NOMO-1 treated with dmso at 0.1 percent for 144 hours (cell line): Measurements from ENCODE around the gene PDZD4.

Experiments
- DNase-seq: peaks from one replicate; lab custom pipeline; 2025; ENCODE audit not compliant: unreplicated experiment; lab: John Stamatoyannopoulos, UW

PDZD4 gene

DNA sequence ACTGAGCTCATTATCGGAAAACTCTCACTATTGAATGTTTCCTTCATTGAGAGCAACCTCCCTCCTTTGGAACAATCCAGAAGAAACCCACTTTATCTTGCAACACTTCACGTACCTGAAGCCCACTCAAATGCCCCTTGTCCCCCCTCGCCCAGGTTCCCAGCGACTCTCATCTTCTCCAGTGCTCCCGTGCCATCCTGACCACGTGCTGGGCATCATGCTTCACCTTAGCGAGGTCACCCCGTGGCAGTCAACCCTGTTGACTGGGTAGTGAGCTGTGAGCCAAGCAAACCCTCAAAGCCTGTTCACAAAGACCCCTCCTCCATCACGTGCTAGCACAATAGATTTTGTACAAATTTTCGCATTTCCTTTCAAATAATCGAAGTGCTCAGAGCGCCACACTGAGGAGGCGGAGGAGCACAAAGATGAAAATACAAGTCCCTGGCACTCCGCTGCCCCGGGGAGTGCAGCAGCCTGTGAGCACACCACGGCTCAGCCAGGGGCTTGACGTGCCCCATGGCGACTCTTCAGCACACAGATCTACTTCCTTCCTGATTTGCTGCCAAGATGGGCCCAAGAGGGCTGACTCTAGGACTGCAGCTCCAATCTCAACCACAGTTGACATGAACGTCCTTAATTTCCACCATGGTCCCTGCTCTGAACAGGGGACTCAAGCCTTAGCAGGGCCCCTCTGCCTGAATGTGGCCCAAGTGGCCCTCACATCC lies 15.6 kb downstream of the PDZD4 start:
- no peak for DNase-seq

DNA sequence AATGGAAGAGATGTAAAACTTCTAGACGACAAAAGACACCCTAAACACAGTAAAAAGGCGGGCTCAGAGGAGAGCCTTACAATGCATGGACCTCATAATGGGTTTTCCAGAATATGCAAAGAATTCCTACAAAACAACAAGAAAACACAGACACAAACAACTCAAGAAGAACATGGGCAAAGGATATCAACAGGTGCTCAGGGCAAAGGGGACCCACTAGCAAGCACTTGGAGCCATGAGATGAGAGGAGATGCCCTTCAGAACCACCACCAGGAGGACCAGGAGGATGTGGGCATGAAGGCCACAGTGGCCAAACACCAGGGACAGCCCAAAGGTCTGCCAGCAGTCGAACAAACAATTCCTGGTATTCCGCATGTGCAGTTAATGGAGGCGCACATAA lies 17.2 kb downstream of the PDZD4 start:
- no peak for DNase-seq

DNA sequence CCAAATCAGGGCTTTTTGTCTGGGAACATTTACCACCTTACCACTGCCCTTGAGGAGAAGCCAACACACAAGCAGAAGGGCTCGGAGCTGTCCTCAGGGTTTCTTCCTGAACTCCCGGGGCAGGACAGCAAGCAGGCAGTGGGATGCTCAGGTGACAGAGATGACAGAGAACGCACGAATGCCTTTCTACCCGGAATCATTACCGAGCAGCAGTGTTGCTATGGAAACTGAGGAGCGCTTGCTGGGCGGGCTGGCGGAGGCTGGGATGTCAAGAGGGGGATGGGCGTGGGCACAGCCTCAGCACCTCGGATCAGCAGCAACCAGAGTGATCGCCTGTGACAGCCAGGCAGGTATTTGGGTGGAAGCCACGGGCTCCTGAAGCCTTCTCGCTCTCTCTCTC lies 18.1 kb downstream of the PDZD4 start:
- no peak for DNase-seq

DNA sequence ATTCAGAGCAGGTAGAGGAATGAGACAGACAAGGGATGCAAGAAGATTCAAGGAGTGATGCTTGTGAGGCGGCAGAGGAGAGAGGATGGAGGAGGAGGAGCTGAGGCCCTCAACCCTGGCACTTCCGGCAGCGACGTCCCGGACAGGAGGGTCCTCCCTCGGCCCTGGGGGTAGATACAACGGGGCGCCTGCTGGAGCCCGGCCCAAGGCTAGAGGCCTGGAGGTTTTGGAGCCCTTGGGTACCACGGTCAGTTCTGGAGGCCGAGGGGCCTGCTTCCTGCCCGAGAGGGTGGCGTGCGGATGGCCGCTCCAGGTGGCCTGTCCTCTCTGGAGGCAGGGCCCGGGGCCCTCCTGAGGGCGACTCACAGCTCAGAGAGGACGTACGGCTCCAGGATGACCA lies 22.4 kb downstream of the PDZD4 start:
- DNase-seq = no peak

DNA sequence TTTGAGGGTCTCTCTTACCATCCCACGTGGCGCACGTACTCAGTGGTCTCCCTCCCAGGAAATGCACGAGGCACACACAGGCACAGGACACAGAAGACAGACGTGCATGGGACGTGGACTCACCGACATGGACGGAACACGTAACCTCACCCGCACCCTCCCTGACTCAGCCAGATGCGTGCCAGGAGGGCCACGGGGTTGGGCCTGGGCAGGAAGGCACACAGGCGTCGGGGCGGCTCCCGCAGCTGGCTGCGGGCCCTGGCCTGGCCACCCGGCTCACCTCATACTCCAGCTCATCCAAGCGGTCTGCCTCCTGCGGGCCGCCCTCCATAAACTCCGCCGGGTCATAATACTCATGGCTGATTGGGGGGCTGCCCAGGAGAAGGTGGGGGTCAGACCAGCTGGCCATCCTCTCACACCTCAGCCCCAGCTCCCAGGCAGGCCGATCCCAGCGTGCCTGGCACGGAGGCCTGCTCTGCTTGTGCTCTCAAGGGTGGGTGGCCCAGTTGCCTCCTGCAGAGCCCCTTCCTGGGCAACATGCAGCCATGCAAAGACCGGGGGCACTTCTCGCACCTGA lies 23.3 kb downstream of the PDZD4 start:
- no peak for DNase-seq

DNA sequence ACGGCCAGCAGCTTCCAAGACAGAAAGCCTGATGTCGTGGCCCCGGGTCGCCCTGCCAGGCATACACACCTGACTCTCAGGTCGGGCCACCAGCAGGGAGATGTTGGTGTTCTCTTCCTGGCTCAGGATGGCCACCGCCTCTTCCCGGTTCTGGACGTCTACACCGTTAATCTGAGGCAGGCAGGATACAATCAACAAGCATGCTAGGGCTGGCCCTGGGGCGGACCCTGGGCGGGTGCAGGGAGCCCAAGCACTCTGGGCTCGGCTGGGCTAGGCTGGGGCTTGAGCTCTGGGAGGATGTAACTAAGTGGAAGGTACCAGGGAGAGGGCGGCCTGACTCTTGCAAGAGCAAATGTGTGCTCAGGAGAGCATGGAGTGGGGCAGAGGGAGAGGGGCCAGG lies 24.9 kb downstream of the PDZD4 start:
- DNase-seq = no peak

DNA sequence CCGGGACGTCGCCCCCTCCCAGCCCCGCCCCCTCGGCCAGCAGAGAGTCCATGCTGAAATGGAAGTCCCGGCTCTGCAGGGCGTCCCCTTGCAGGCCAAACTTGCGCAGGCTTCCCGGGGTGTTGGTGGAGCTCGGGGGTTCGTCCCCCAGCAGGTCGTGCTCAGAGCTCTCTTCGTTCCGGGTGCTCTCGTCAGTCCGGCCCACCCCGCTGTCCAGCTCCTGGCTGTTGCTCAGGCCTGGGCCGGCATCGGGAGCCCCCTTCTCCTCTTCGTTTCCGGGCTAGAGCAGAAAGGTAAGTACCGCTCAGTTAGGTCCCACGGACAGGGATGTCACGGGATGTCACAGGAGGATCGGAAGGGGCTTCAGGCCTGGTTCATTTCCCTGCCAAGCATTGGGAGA lies 25.7 kb downstream of the PDZD4 start:
- DNase-seq = no peak

DNA sequence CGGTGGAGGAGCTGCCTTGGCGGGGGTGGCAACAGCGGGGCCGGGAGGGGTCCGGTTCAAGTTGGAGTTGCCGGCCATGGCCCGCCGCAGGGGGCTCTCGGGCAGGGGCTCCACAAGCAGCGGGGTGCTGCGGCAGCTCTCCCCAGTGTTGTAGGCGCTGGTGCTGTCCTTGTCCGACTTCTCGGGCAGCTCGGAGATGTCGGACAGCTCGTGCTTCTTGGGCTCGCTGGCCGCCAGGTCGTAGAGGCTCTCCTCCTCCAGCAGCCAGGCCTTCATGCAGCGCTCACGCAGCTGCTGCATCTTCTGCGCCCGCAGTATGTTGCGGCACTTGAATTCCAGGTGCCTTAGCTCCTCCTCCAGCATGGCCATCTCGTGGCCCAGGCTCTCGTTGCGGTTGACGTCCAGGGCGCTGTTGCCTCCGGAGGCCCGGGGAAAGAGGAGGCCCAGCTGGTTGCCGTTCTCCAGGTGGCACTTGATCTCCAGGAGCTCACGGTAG lies 26.2 kb downstream of the PDZD4 start:
- no peak for DNase-seq

DNA sequence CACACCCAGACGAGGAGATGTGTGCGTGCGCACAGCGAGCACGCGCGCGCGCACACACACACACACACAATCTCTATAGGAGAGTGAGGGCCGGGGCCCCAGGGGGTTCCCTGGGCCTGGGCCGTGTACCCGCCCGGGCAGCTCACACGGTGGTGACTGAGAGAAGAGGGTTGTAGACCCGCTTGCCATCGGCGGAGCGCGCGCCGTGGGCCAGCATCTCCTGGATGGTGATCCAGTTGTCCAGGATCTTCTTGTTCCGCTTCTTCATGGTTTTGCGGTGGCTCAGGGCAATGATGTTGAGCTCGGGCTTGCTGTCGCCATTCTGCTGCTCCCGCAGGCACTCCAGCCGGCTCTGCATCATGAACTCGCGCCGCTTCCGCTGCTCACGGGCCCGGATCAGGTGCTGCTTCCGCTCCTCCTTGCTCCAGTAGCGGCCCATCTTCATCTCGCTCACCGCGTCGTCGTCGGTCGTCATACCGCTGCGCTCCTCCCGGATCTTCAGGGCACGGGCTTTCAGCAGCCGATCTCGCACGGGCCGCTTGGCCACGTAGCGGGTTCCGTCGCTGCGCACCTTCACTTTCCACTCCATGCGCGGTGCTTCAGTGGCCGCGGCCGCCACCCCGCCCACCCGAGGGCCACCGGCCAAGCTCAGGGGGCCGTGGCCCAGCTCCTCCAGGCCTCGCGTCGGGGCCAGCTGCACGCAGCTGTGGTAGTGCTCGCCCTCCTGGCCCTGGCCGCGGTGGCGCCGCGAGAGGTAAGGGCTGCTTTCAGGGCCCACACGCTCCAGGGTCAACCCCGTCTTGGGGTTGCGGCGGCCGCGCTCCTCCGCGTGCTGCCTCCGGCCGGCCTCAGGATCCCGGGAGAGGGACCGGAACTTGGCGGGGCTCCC lies 26.9 kb downstream of the PDZD4 start:
- DNase-seq = no peak

DNA sequence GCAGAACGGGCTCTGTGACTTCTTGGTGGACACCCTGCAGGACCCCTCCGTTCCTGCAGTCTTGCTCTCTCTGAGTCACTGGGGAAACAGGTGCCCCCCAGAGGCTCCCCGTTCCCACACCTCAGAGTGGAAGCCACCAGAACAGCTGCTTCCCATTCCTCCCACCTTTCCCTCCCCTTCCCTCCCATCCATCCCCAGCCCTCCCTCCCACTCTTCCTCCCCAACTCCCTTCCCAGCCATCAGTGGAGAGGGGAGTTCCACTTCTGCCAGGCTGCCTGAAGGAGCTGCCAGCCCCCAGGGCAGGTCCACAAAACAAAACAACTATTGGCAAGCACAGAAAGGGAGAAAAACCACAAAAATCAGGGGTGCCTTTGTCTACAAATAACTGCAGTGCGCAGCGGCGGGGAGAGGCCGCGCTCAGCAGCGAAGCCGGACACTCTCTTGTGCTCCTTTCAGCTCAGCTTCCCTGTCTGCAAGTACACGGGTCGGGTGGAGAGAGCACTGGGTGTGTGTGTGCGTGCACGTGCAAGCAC lies 27.8 kb downstream of the PDZD4 start:
- no peak for DNase-seq

DNA sequence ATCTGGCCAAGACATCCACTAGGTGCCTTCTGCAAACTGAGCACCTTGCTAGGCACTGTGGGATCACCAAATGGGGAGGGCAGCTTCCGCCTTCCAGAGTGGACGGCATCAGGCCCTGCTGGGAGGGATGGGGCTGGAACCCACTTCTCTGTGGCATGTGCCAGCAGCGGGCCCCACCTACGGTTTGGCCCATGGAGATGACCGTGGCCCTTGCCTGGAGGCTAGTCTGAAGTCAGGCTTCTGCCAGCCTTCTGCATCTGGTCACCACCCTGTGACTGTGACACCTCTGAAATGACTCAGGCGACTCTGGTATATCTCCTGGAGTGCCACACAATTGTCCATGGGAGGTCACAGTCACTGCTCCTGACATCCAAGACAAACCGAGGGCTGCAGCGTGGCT lies 28.7 kb downstream of the PDZD4 start:
- DNase-seq = no peak

DNA sequence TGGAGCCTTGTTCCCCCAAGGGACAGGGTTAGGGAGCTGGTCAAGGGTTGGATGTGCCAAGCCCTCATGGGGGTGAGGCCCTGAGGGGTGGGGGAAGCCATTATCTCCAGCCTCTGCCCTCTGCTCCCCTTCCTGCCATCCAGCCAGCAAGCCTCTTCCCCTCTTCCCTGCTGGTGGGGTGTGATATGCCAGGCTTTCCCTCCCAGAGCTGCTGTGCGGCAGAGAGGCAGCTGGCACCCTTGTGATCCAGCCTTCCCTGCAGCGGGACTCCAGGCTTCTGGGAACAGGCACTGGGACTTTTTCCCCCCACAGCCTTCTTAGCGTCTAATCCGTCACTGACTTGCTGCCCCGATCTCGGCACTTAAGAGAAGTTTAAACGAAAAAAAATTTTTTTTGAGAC lies 29.6 kb downstream of the PDZD4 start:
- no peak for DNase-seq

DNA sequence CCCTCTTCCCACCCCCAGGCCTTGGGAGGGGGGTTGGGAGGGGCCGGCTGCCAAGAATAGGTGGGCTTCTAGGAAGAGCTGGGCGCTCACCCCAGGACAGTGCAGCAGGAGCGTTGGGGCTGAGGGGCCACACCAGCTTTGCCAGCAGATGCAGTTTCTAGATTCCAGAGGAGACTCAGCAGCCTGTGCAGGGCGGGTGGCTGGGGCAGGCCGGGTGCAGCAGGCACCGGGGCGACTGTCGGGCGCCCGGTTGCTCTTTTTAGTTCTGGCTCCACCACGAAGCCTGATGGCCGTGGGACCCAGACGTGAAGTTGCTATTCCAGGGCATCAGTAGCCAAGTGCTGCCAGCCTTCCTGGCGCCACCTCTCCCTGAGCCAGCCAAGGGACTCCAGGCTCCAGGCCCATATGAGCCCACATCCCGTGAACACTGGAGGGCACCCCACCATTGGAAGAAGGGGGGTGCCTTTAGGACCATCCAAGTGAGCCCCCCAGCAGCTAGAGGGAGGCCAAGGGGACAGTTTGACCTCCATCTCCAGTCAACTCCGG lies 30.1 kb downstream of the PDZD4 start:
- no peak for DNase-seq

DNA sequence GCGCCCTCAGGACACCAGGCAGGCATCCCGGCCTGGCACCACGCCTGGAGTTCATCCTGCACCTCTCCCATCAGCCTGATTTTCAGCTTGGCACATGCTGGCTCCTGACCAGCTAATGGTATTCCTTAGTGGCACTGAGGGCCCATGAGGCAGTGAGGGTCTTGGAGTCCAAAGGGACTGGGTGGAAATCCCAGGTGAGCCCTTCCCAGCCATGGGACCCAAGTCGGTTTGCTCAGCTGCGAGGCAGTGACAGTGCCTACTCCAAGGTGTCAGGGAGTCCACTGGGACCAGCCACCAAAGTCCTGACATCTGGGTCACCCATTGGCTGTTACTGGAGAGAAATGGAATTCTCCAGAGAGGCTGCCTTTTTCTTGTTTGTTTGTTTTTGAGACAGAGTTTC lies 31.0 kb downstream of the PDZD4 start:
- DNase-seq = no peak

DNA sequence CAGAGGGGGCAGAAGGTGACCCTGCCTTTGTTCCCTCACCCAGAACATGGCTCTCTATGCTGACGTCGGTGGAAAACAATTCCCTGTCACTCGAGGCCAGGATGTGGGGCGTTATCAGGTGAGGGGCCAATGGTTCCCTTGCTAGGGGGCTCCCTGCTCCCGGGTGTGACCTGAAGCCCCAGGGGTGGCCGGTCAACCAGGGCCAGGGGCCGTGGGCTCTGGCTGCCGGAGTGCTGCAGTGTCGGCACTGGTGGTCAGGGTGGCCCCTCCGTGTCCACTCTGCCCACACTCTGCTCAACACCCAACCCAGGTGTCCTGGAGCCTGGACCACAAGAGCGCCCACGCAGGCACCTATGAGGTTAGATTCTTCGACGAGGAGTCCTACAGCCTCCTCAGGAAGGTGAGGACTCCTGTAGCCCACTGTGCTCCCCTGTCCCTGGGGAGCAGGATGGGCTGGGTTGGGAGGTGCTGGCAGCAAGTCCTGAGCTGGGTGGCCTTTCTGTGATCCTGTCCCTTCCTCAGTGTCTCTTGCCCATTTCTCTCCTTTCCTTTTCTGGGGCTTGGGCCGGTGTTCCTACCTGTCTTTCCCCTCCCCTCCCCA lies 32.8 kb downstream of the PDZD4 start:
- no peak for DNase-seq

DNA sequence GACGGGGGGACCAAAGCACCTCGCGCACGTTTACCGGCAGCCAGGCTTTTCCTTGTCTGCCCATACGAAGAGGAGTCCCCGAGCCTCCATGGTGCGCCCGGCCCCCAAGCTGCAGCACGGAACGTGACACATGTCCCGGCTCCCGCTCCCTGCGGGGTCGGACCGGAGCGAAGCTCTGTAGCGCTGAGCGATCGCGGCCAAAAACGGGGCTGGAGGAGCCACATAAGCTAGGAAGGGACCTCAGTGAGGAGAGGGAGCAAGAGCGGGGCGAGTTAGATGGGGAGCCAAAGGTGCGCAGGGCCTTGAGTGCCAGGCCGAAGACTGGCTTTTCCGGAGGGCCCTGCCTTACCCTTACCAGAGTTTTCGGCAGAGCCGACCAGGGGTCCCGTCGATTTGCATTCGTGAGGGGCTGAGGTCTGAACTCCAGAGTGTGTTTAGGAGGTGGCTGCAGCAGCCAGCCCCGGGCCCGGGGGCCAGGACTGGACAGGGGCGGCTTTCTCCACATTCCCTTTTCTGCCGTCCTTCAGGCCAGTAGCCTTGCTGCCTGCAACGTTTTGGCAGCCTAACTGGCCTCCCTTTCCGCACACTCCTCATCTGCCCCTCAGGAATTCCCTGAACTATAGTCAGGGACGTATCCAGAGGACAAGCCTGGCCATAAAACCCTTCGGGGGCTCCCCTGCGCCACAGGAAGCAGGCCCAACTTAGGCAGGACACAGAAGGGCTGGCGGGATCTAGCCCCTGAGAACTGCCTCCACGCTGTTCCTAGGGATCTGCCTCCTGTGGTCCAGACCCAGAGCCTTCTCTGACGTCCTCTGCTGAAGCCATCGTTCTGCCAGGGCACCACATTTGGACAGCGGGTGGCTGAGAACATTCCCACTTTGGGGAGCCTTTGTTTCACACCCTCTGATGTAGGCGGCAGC lies 35.2 kb downstream of the PDZD4 start:
- DNase-seq = no peak

DNA sequence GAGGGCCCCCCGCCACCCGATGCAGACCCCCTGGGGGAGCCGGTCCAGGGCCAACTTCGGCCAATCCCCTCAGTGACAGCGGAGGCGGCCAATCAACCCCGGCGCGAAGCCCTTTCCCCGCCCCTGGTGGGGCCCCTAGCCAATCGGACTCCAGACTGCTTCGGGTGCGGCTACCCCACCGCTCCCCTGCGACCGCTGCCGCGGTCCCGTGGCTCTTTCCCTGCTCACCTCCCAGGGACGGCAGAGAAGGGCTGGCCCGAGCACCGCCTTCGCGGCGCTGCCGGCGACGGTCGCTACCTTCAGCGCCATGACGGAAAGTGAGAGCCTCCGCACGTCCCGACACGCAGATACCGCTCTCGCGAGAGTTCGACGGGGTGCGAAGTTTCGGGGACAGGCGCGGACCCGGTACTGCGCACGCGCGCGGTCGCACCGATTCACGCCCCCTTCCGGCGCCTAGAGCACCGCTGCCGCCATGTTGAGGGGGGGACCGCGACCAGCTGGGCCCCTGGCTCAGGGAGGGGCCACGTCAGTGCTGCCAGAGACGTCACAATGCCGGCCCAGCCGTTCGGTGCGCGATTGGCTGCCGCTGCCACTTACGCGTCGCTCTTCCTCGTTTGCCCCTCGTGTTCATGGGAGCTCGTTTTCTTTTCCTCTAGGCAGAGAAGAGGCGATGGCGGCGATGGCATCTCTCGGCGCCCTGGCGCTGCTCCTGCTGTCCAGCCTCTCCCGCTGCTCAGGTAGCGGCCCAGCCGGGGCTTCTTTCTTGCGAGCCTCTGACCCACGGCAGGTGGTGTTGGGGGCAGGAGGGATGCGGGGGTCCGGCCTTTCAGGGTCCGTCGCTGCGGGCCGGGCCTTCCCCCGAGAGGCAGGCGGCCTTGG lies 36.1 kb downstream of the PDZD4 start, which contains the start of the genes IDH3G and SSR4:
Gene IDH3G (minus strand): TSS at position 358 of the 879 bp plus-strand sequence. CDS start 49 bp downstream, at position 309.
Gene SSR4 (plus strand): TSS at position 651 of the 879 bp plus-strand sequence. CDS start 20 bp downstream, at position 671.
- peak; percentile 93 for DNase-seq

DNA sequence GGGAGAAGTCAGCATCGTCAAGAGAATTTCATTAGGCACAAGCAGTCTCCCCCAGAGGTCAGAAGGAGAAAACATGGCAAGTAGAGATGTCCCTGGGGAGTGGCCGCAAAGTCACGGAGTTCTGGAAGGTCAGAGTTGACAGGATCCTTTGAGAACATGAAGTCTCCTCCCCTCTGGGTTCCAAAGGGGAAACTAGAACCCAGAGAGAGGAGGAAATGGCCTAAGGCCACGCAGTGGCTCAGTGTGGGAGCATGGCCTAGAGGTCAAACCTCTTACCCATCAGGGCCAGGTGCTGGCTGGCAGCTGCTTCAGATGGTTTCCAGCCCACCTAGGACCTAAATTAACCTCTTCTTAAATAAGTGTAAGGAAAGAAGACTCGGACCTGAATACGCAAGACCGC lies 37.1 kb downstream of the PDZD4 start:
- DNase-seq = no peak

DNA sequence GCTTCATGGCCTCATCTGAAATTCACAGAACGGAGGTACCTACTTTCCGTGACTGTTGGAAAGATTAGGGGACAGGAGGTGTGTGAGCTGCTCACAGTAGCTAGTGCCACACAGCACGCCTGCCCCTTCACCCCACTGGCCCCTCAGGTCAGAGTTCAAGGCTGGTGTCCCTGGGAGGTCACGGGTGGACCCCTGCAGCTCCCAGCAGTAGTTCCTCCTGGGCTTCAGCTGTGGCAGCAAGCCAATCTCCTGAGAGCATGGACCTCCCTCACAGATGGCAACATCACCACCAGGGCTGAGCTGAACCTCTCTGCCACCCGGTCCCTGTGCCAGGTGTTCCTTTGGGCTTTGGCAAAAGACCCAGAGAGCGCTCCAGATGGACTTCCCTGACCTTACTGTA lies 38.0 kb downstream of the PDZD4 start:
- DNase-seq = no peak
